Fibroblast of pulmonary artery (primary cell): Measurements from ENCODE around the gene PTPRZ1.

Source experiments
- DNase-seq: peaks from one replicate; pipeline ENCODE4 v3.0.0-alpha.2; 2010; ENCODE audit warnings: low read depth
- H3K4me3 ChIP-seq: replicated peaks from 2 replicates; pipeline ENCODE4 v1.5.1; 2011; ENCODE audit warnings: low read depth, mild to moderate bottlenecking, control low read depth, low read length, moderate library complexity
- CTCF ChIP-seq: IDR thresholded peaks from 2 replicates; pipeline ENCODE4 v1.5.1; 2011; ENCODE audit warnings: mild to moderate bottlenecking, control low read depth, low read length, inconsistent platforms; ENCODE audit errors: missing control alignments

Gene PTPRZ1

GRCh38 chr7:121932768-121933167, 59.8 kb downstream of the PTPRZ1 start:
- DNase-seq, result no peak
- H3K4me3 ChIP-seq, result no peak overlapping the region
- no peak for TF ChIP-seq CTCF

- no peak for TF ChIP-seq CTCF
- no peak overlapping the region for H3K4me3 ChIP-seq
- DNase-seq, result no peak
Observed at GRCh38 chr7:121936951-121937623, 64.1 kb downstream of the PTPRZ1 start.

GRCh38 chr7:121938429-121938996, 65.6 kb downstream of the PTPRZ1 start:
- H3K4me3 ChIP-seq, result no peak overlapping the region
- no peak for TF ChIP-seq CTCF
- DNase-seq, result no peak

GRCh38 chr7:121940918-121941317, 68.0 kb downstream of the PTPRZ1 start:
- no peak for TF ChIP-seq CTCF
- DNase-seq, result no peak
- H3K4me3 ChIP-seq, result no peak overlapping the region

- DNase-seq, result no peak
- TF ChIP-seq CTCF, result no peak
- H3K4me3 ChIP-seq, result no peak overlapping the region
Observed at GRCh38 chr7:121941830-121942229, 68.9 kb downstream of the PTPRZ1 start.

GRCh38 chr7:121945066-121945465, 72.1 kb downstream of the PTPRZ1 start:
- no peak for DNase-seq
- no peak for TF ChIP-seq CTCF
- no peak overlapping the region for H3K4me3 ChIP-seq
